ENCODE data around the gene HOXD4.

The HOXD4 gene

GRCh38 chr2:176149481-176149938 is 1.8 kb upstream of the HOXD4 start:
- Histone ChIP-seq H3K9ac (ENCODE audit: low read length) (no peak overlapping the region), H3K4me1 (ENCODE audit: control insufficient read depth, low read depth, low read length) (no peaks in the 10 kb centered on the region), H3K36me3 (ENCODE audit: control insufficient read depth, low read depth, low read length) (no peaks in the 10 kb centered on the region), H3K27me3 (ENCODE audit: control insufficient read depth, insufficient read depth, low read length) (peaks cover 100% of the 10 kb centered on the region), H3K4me3 (ENCODE audit: low read length) (no peak overlapping the region), H3K27ac (ENCODE audit: low read length) (no peak overlapping the region), H3K9me3 (ENCODE audit: control insufficient read depth, low read depth, low read length) (no peaks in the 10 kb centered on the region)

- peaks cover under 1% of the 10 kb centered on the region for H3K4me1 ChIP-seq (ENCODE audit: control insufficient read depth, low read depth, low read length)
- no peak overlapping the region for H3K9ac ChIP-seq (ENCODE audit: low read length)
- peaks cover 3% of the 10 kb centered on the region for H3K9me3 ChIP-seq (ENCODE audit: control insufficient read depth, low read depth, low read length)
- no peak overlapping the region for H3K27ac ChIP-seq (ENCODE audit: low read length)
- no peak overlapping the region for H3K4me3 ChIP-seq (ENCODE audit: low read length)
- peaks cover 100% of the 10 kb centered on the region for H3K27me3 ChIP-seq (ENCODE audit: control insufficient read depth, insufficient read depth, low read length)
- no peaks in the 10 kb centered on the region for H3K36me3 ChIP-seq (ENCODE audit: control insufficient read depth, low read depth, low read length)
Measured at GRCh38 chr2:176149939-176150583, 1.3 kb upstream of the HOXD4 start.

- Histone ChIP-seq H3K4me1 (ENCODE audit: control insufficient read depth, low read depth, low read length) (peaks cover 7% of the 10 kb centered on the region), H3K9me3 (ENCODE audit: control insufficient read depth, low read depth, low read length) (peaks cover 3% of the 10 kb centered on the region), H3K36me3 (ENCODE audit: control insufficient read depth, low read depth, low read length) (no peaks in the 10 kb centered on the region), H3K27ac (ENCODE audit: low read length) (no peak overlapping the region), H3K27me3 (ENCODE audit: control insufficient read depth, insufficient read depth, low read length) (peaks cover 100% of the 10 kb centered on the region), H3K4me3 (ENCODE audit: low read length) (peak overlapping the region; percentile 17), H3K9ac (ENCODE audit: low read length) (no peak overlapping the region)
Measured at GRCh38 chr2:176150584-176151441, 537 bp upstream of the HOXD4 start.

GRCh38 chr2:176152350-176153181 is 1.2 kb downstream of the HOXD4 start:
- Histone ChIP-seq H3K27ac (ENCODE audit: low read length) (no peak overlapping the region), H3K9me3 (ENCODE audit: control insufficient read depth, low read depth, low read length) (peaks cover 3% of the 10 kb centered on the region), H3K36me3 (ENCODE audit: control insufficient read depth, low read depth, low read length) (no peaks in the 10 kb centered on the region), H3K4me3 (ENCODE audit: low read length) (no peak overlapping the region), H3K4me1 (ENCODE audit: control insufficient read depth, low read depth, low read length) (peaks cover 7% of the 10 kb centered on the region), H3K9ac (ENCODE audit: low read length) (no peak overlapping the region), H3K27me3 (ENCODE audit: control insufficient read depth, insufficient read depth, low read length) (peaks cover 100% of the 10 kb centered on the region)

- H3K27me3 ChIP-seq (ENCODE audit: control insufficient read depth, insufficient read depth, low read length) = peaks cover 100% of the 10 kb centered on the region
- H3K27ac ChIP-seq (ENCODE audit: low read length) = no peak overlapping the region
- H3K4me3 ChIP-seq (ENCODE audit: low read length) = no peak overlapping the region
- no peak overlapping the region for H3K9ac ChIP-seq (ENCODE audit: low read length)
- H3K36me3 ChIP-seq (ENCODE audit: control insufficient read depth, low read depth, low read length) = no peaks in the 10 kb centered on the region
- peaks cover 3% of the 10 kb centered on the region for H3K9me3 ChIP-seq (ENCODE audit: control insufficient read depth, low read depth, low read length)
- peaks cover 7% of the 10 kb centered on the region for H3K4me1 ChIP-seq (ENCODE audit: control insufficient read depth, low read depth, low read length)
Measured at GRCh38 chr2:176154576-176155252, 3.4 kb downstream of the HOXD4 start.

GRCh38 chr2:176155356-176156044 is 4.2 kb downstream of the HOXD4 start:
- Histone ChIP-seq H3K4me3 (ENCODE audit: low read length) (no peak overlapping the region), H3K9me3 (ENCODE audit: control insufficient read depth, low read depth, low read length) (peaks cover 3% of the 10 kb centered on the region), H3K27ac (ENCODE audit: low read length) (no peak overlapping the region), H3K9ac (ENCODE audit: low read length) (no peak overlapping the region), H3K27me3 (ENCODE audit: control insufficient read depth, insufficient read depth, low read length) (peaks cover 100% of the 10 kb centered on the region), H3K36me3 (ENCODE audit: control insufficient read depth, low read depth, low read length) (no peaks in the 10 kb centered on the region), H3K4me1 (ENCODE audit: control insufficient read depth, low read depth, low read length) (peaks cover 7% of the 10 kb centered on the region)

GRCh38 chr2:176156301-176156806 is 5.0 kb downstream of the HOXD4 start:
- H3K4me1 ChIP-seq (ENCODE audit: control insufficient read depth, low read depth, low read length) = peaks cover 7% of the 10 kb centered on the region
- no peak overlapping the region for H3K4me3 ChIP-seq (ENCODE audit: low read length)
- H3K9me3 ChIP-seq (ENCODE audit: control insufficient read depth, low read depth, low read length) = peaks cover 3% of the 10 kb centered on the region
- no peaks in the 10 kb centered on the region for H3K36me3 ChIP-seq (ENCODE audit: control insufficient read depth, low read depth, low read length)
- H3K27me3 ChIP-seq (ENCODE audit: control insufficient read depth, insufficient read depth, low read length) = peaks cover 100% of the 10 kb centered on the region
- H3K27ac ChIP-seq (ENCODE audit: low read length) = no peak overlapping the region
- H3K9ac ChIP-seq (ENCODE audit: low read length) = no peak overlapping the region

- H3K27ac ChIP-seq (ENCODE audit: low read length) = no peak within 1 kb of the TSS
- H3K36me3 ChIP-seq (ENCODE audit: control insufficient read depth, low read depth, low read length) = no peaks in the 10 kb centered on the region
- peaks cover 3% of the 10 kb centered on the region for H3K9me3 ChIP-seq (ENCODE audit: control insufficient read depth, low read depth, low read length)
- no peak within 1 kb of the TSS for H3K9ac ChIP-seq (ENCODE audit: low read length)
- H3K4me3 ChIP-seq (ENCODE audit: low read length) = no peak within 1 kb of the TSS
- H3K4me1 ChIP-seq (ENCODE audit: control insufficient read depth, low read depth, low read length) = peaks cover 7% of the 10 kb centered on the region
- H3K27me3 ChIP-seq (ENCODE audit: control insufficient read depth, insufficient read depth, low read length) = peaks cover 100% of the 10 kb centered on the region
Measured at GRCh38 chr2:176156807-176157498, 5.6 kb downstream of the HOXD4 start, which contains the start of gene HOXD3. Gene HOXD3 (plus strand): TSS chr2:176157307. CDS start chr2:176169115, 11,808 bp downstream.

- Histone ChIP-seq H3K4me1 (ENCODE audit: control insufficient read depth, low read depth, low read length) (peaks cover 7% of the 10 kb centered on the region), H3K9me3 (ENCODE audit: control insufficient read depth, low read depth, low read length) (peaks cover 3% of the 10 kb centered on the region), H3K9ac (ENCODE audit: low read length) (no peak overlapping the region), H3K27me3 (ENCODE audit: control insufficient read depth, insufficient read depth, low read length) (peaks cover 100% of the 10 kb centered on the region), H3K36me3 (ENCODE audit: control insufficient read depth, low read depth, low read length) (no peaks in the 10 kb centered on the region), H3K27ac (ENCODE audit: low read length) (no peak overlapping the region), H3K4me3 (ENCODE audit: low read length) (no peak overlapping the region)
Measured at GRCh38 chr2:176157499-176158185, 6.3 kb downstream of the HOXD4 start.

Data from iPS-18a (cell line).